ENCODE measurements around the gene KLF3.

The KLF3 gene

GRCh38 chr4:38698176-38698575, 34.2 kb downstream of the KLF3 start:
- Histone ChIP-seq H3K9me3 (ENCODE audit: control insufficient read depth, low read length) (no peaks in the 10 kb centered on the region), H3K4me3 (ENCODE audit: extremely low read depth, insufficient read depth, low read length, poor library complexity, severe bottlenecking) (no peak overlapping the region), H3K4me1 (ENCODE audit: control insufficient read depth, insufficient read depth, low read length, poor library complexity, severe bottlenecking) (no peaks in the 10 kb centered on the region), H3K36me3 (ENCODE audit: control insufficient read depth, insufficient read depth, low read length) (peaks cover 56% of the 10 kb centered on the region), H3K27ac (ENCODE audit: low read depth, low read length, severe bottlenecking) (no peak overlapping the region)
- WGBS, 2 experiments (ENCODE audit: insufficient coverage in 2 of 2), result no CpG with 5 or more reads among the region's 1 CpG

GRCh38 chr4:38699112-38699511, 35.1 kb downstream of the KLF3 start:
- no peak overlapping the region for H3K27ac ChIP-seq (ENCODE audit: low read depth, low read length, severe bottlenecking)
- H3K9me3 ChIP-seq (ENCODE audit: control insufficient read depth, low read length), result no peaks in the 10 kb centered on the region
- no peaks in the 10 kb centered on the region for H3K4me1 ChIP-seq (ENCODE audit: control insufficient read depth, insufficient read depth, low read length, poor library complexity, severe bottlenecking)
- peaks cover 50% of the 10 kb centered on the region for H3K36me3 ChIP-seq (ENCODE audit: control insufficient read depth, insufficient read depth, low read length)
- H3K4me3 ChIP-seq (ENCODE audit: extremely low read depth, insufficient read depth, low read length, poor library complexity, severe bottlenecking), result no peak overlapping the region
- 100% methylated on average over 1 of the region's 2 CpGs for WGBS, 2 experiments (ENCODE audit: insufficient coverage in 2 of 2)

GRCh38 chr4:38703635-38704034, 39.6 kb downstream of the KLF3 start:
- WGBS, 2 experiments (ENCODE audit: insufficient coverage in 2 of 2), result 70% methylated on average over 1 of the region's 4 CpGs; no CpG with 5 or more reads in 1 of the 2 experiments
- no peaks in the 10 kb centered on the region for H3K9me3 ChIP-seq (ENCODE audit: control insufficient read depth, low read length)
- H3K36me3 ChIP-seq (ENCODE audit: control insufficient read depth, insufficient read depth, low read length), result peaks cover 4% of the 10 kb centered on the region
- H3K4me3 ChIP-seq (ENCODE audit: extremely low read depth, insufficient read depth, low read length, poor library complexity, severe bottlenecking), result no peak overlapping the region
- no peak overlapping the region for H3K27ac ChIP-seq (ENCODE audit: low read depth, low read length, severe bottlenecking)
- no peaks in the 10 kb centered on the region for H3K4me1 ChIP-seq (ENCODE audit: control insufficient read depth, insufficient read depth, low read length, poor library complexity, severe bottlenecking)

GRCh38 chr4:38704622-38705154, 40.7 kb downstream of the KLF3 start:
- Histone ChIP-seq H3K4me3 (ENCODE audit: extremely low read depth, insufficient read depth, low read length, poor library complexity, severe bottlenecking) (no peak overlapping the region), H3K36me3 (ENCODE audit: control insufficient read depth, insufficient read depth, low read length) (no peaks in the 10 kb centered on the region), H3K9me3 (ENCODE audit: control insufficient read depth, low read length) (no peaks in the 10 kb centered on the region), H3K27ac (ENCODE audit: low read depth, low read length, severe bottlenecking) (no peak overlapping the region), H3K4me1 (ENCODE audit: control insufficient read depth, insufficient read depth, low read length, poor library complexity, severe bottlenecking) (no peaks in the 10 kb centered on the region)
- WGBS, 2 experiments (ENCODE audit: insufficient coverage in 2 of 2), result 93 to 94% methylated on average over 1 to 2 of the region's 3 CpGs

- Histone ChIP-seq H3K9me3 (ENCODE audit: control insufficient read depth, low read length) (no peaks in the 10 kb centered on the region), H3K36me3 (ENCODE audit: control insufficient read depth, insufficient read depth, low read length) (no peaks in the 10 kb centered on the region), H3K4me1 (ENCODE audit: control insufficient read depth, insufficient read depth, low read length, poor library complexity, severe bottlenecking) (no peaks in the 10 kb centered on the region), H3K4me3 (ENCODE audit: extremely low read depth, insufficient read depth, low read length, poor library complexity, severe bottlenecking) (no peak overlapping the region), H3K27ac (ENCODE audit: low read depth, low read length, severe bottlenecking) (no peak overlapping the region)
- WGBS, 2 experiments (ENCODE audit: insufficient coverage in 2 of 2), result 86 to 91% methylated on average over 1 of the region's 2 CpGs
Observed at GRCh38 chr4:38706301-38706700, 42.3 kb downstream of the KLF3 start.

GRCh38 chr4:38710053-38710452, 46.1 kb downstream of the KLF3 start:
- H3K27ac ChIP-seq (ENCODE audit: low read depth, low read length, severe bottlenecking), result no peak overlapping the region
- H3K4me3 ChIP-seq (ENCODE audit: extremely low read depth, insufficient read depth, low read length, poor library complexity, severe bottlenecking), result no peak overlapping the region
- H3K9me3 ChIP-seq (ENCODE audit: control insufficient read depth, low read length), result no peaks in the 10 kb centered on the region
- H3K36me3 ChIP-seq (ENCODE audit: control insufficient read depth, insufficient read depth, low read length), result no peaks in the 10 kb centered on the region
- no peaks in the 10 kb centered on the region for H3K4me1 ChIP-seq (ENCODE audit: control insufficient read depth, insufficient read depth, low read length, poor library complexity, severe bottlenecking)
- no CpG with 5 or more reads among the region's 2 CpGs for WGBS, 2 experiments (ENCODE audit: insufficient coverage in 2 of 2)

GRCh38 chr4:38711066-38711465, 47.1 kb downstream of the KLF3 start:
- Histone ChIP-seq H3K4me3 (ENCODE audit: extremely low read depth, insufficient read depth, low read length, poor library complexity, severe bottlenecking) (no peak overlapping the region), H3K36me3 (ENCODE audit: control insufficient read depth, insufficient read depth, low read length) (no peaks in the 10 kb centered on the region), H3K27ac (ENCODE audit: low read depth, low read length, severe bottlenecking) (no peak overlapping the region), H3K4me1 (ENCODE audit: control insufficient read depth, insufficient read depth, low read length, poor library complexity, severe bottlenecking) (no peaks in the 10 kb centered on the region), H3K9me3 (ENCODE audit: control insufficient read depth, low read length) (no peaks in the 10 kb centered on the region)
- no CpG with 5 or more reads among the region's 2 CpGs for WGBS, 2 experiments (ENCODE audit: insufficient coverage in 2 of 2)

- 70 to 83% methylated on average over 3 of the region's 4 CpGs for WGBS, 2 experiments (ENCODE audit: insufficient coverage in 2 of 2)
Observed at GRCh38 chr4:38715050-38715449, 51.1 kb downstream of the KLF3 start.

GRCh38 chr4:38716256-38716655, 52.3 kb downstream of the KLF3 start:
- Histone ChIP-seq H3K4me3 (ENCODE audit: extremely low read depth, insufficient read depth, low read length, poor library complexity, severe bottlenecking) (no peak overlapping the region), H3K27ac (ENCODE audit: low read depth, low read length, severe bottlenecking) (no peak overlapping the region), H3K4me1 (ENCODE audit: control insufficient read depth, insufficient read depth, low read length, poor library complexity, severe bottlenecking) (no peaks in the 10 kb centered on the region), H3K36me3 (ENCODE audit: control insufficient read depth, insufficient read depth, low read length) (no peaks in the 10 kb centered on the region), H3K9me3 (ENCODE audit: control insufficient read depth, low read length) (no peaks in the 10 kb centered on the region)
- WGBS, 2 experiments (ENCODE audit: insufficient coverage in 2 of 2), result 100% methylated on average over 1 of the region's 3 CpGs; no CpG with 5 or more reads in 1 of the 2 experiments

More at GRCh38 chr4:38715050-38715449, 51.1 kb downstream of the KLF3 start:
- Histone ChIP-seq H3K27ac (ENCODE audit: low read depth, low read length, severe bottlenecking) (no peak overlapping the region), H3K4me3 (ENCODE audit: extremely low read depth, insufficient read depth, low read length, poor library complexity, severe bottlenecking) (no peak overlapping the region), H3K4me1 (ENCODE audit: control insufficient read depth, insufficient read depth, low read length, poor library complexity, severe bottlenecking) (no peaks in the 10 kb centered on the region), H3K9me3 (ENCODE audit: control insufficient read depth, low read length) (no peaks in the 10 kb centered on the region), H3K36me3 (ENCODE audit: control insufficient read depth, insufficient read depth, low read length) (no peaks in the 10 kb centered on the region)

- WGBS, 2 experiments (ENCODE audit: insufficient coverage in 2 of 2), result 79 to 91% methylated on average over 4 to 5 of the region's 5 CpGs
- Histone ChIP-seq H3K36me3 (ENCODE audit: control insufficient read depth, insufficient read depth, low read length) (no peaks in the 10 kb centered on the region), H3K4me3 (ENCODE audit: extremely low read depth, insufficient read depth, low read length, poor library complexity, severe bottlenecking) (no peak overlapping the region), H3K9me3 (ENCODE audit: control insufficient read depth, low read length) (no peaks in the 10 kb centered on the region), H3K4me1 (ENCODE audit: control insufficient read depth, insufficient read depth, low read length, poor library complexity, severe bottlenecking) (no peaks in the 10 kb centered on the region), H3K27ac (ENCODE audit: low read depth, low read length, severe bottlenecking) (no peak overlapping the region)
Observed at GRCh38 chr4:38717604-38718003, 53.6 kb downstream of the KLF3 start.

GRCh38 chr4:38723114-38723513, 59.1 kb downstream of the KLF3 start:
- Histone ChIP-seq H3K27ac (ENCODE audit: low read depth, low read length, severe bottlenecking) (no peak overlapping the region), H3K9me3 (ENCODE audit: control insufficient read depth, low read length) (no peaks in the 10 kb centered on the region), H3K4me3 (ENCODE audit: extremely low read depth, insufficient read depth, low read length, poor library complexity, severe bottlenecking) (no peak overlapping the region), H3K36me3 (ENCODE audit: control insufficient read depth, insufficient read depth, low read length) (no peaks in the 10 kb centered on the region), H3K4me1 (ENCODE audit: control insufficient read depth, insufficient read depth, low read length, poor library complexity, severe bottlenecking) (peaks cover 7% of the 10 kb centered on the region)
- 75 to 80% methylated on average over 3 of the region's 4 CpGs for WGBS, 2 experiments (ENCODE audit: insufficient coverage in 2 of 2)

Data from mesodermal cell (in vitro differentiated cells).